Measurements from ENCODE around the gene TNS2. TPM values are rescaled to one million over a fixed set of nuclear protein-coding genes. Genes with fewer than 3 reads are reported as not detected.
"Not testable (repeated sequence)": the region's sequence is repeated elsewhere in the genome, so short reads cannot be mapped to it uniquely, and the experiment has no call there.

Gene TNS2
- total RNA-seq, 4 donors from 2014 or later = 10.8 to 82.0 (median 20.8) TPM

DNA sequence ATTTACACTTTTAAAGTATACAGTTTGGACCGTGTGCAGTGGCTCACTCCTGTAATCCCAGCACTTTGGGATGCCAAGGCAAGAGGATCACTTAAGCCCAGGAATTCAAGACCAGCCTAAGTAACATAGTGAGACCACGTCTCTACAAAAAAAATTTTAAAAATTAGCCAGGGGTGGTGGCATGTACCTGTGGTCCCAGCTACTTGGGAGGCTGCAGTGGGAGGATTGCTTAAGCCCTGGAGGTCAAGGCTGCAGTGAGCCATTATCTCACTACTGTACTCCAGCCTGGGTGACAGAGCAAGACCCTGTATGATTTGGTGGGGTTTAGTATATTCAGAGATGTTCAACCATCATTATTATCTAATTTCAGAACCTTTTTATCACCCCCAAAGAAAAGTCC lies 38.9 kb upstream of the TNS2 start:
- no peak for DNase-seq
- Histone ChIP-seq H3K27me3 (no peaks in the 10 kb centered on the region), H3K9me3 (no peaks in the 10 kb centered on the region), H3K4me1 (peaks cover 16 to 79% (median 39%) of the 10 kb centered on the region in 3 donors), H3K27ac (no peak overlapping the region), H3K36me3 (peaks cover 0 to 51% (median 0%) of the 10 kb centered on the region in 3 donors), H3K4me3 (no peak overlapping the region)
- intact Hi-C loops (cut with DNase I) = no loop called here
- WGBS, 2 donors = 68 to 70% methylated on average over 2 of the region's 2 CpGs
- no peak for TF ChIP-seq POLR2A (IDR thresholded peaks at IDR 0.05)
- TF ChIP-seq, protein P1, sequence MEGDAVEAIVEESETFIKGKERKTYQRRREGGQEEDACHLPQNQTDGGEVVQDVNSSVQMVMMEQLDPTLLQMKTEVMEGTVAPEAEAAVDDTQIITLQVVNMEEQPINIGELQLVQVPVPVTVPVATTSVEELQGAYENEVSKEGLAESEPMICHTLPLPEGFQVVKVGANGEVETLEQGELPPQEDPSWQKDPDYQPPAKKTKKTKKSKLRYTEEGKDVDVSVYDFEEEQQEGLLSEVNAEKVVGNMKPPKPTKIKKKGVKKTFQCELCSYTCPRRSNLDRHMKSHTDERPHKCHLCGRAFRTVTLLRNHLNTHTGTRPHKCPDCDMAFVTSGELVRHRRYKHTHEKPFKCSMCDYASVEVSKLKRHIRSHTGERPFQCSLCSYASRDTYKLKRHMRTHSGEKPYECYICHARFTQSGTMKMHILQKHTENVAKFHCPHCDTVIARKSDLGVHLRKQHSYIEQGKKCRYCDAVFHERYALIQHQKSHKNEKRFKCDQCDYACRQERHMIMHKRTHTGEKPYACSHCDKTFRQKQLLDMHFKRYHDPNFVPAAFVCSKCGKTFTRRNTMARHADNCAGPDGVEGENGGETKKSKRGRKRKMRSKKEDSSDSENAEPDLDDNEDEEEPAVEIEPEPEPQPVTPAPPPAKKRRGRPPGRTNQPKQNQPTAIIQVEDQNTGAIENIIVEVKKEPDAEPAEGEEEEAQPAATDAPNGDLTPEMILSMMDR (IDR thresholded peaks at IDR 0.05) = no peak

- no peaks in the 10 kb centered on the region for H3K9me3 ChIP-seq
- H3K27ac ChIP-seq = no peak overlapping the region
- H3K4me1 ChIP-seq = peaks cover 16 to 78% (median 39%) of the 10 kb centered on the region in 3 donors
- peaks cover 0 to 60% (median 0%) of the 10 kb centered on the region in 3 donors for H3K36me3 ChIP-seq
- no peak for DNase-seq
- H3K4me3 ChIP-seq = no peak overlapping the region
- 62 to 74% methylated on average over 3 of the region's 3 CpGs for WGBS, 2 donors
- no peaks in the 10 kb centered on the region for H3K27me3 ChIP-seq
- intact Hi-C loops (cut with DNase I) = no loop called here
- no peak for TF ChIP-seq POLR2A (IDR thresholded peaks at IDR 0.05)
- TF ChIP-seq, protein P1 (IDR thresholded peaks at IDR 0.05) = no peak
These were observed 38.0 kb upstream of the TNS2 start for GRCh38 chr12:53011889-53012288.

- WGBS, 2 donors = 68 to 81% methylated on average over 3 of the region's 3 CpGs
- H3K27ac ChIP-seq = no peak overlapping the region
- no peak for TF ChIP-seq POLR2A (IDR thresholded peaks at IDR 0.05)
- TF ChIP-seq, protein P1 (IDR thresholded peaks at IDR 0.05) = no peak
- peaks cover 10 to 68% (median 29%) of the 10 kb centered on the region in 3 donors for H3K4me1 ChIP-seq
- H3K4me3 ChIP-seq = no peak overlapping the region
- DNase-seq = no peak
- no peaks in the 10 kb centered on the region for H3K27me3 ChIP-seq
- H3K9me3 ChIP-seq = no peaks in the 10 kb centered on the region
- peaks cover 0 to 71% (median 7%) of the 10 kb centered on the region in 3 donors for H3K36me3 ChIP-seq
- intact Hi-C loops (cut with DNase I) = no loop called here
These were observed 36.9 kb upstream of the TNS2 start for GRCh38 chr12:53012928-53013327.

GRCh38 chr12:53014709-53015108 lies 35.2 kb upstream of the TNS2 start:
- no peaks in the 10 kb centered on the region for H3K27me3 ChIP-seq
- H3K9me3 ChIP-seq = no peaks in the 10 kb centered on the region
- H3K27ac ChIP-seq = no peak overlapping the region
- 69 to 75% methylated on average over 2 of the region's 2 CpGs for WGBS, 2 donors
- H3K36me3 ChIP-seq = peaks cover 2 to 75% (median 21%) of the 10 kb centered on the region in 3 donors
- peaks cover 0 to 50% (median 11%) of the 10 kb centered on the region in 3 donors for H3K4me1 ChIP-seq
- no peak for DNase-seq
- intact Hi-C loops (cut with DNase I) = no loop called here
- TF ChIP-seq, protein P1 (IDR thresholded peaks at IDR 0.05) = no peak
- no peak for TF ChIP-seq POLR2A (IDR thresholded peaks at IDR 0.05)
- H3K4me3 ChIP-seq = no peak overlapping the region

DNA sequence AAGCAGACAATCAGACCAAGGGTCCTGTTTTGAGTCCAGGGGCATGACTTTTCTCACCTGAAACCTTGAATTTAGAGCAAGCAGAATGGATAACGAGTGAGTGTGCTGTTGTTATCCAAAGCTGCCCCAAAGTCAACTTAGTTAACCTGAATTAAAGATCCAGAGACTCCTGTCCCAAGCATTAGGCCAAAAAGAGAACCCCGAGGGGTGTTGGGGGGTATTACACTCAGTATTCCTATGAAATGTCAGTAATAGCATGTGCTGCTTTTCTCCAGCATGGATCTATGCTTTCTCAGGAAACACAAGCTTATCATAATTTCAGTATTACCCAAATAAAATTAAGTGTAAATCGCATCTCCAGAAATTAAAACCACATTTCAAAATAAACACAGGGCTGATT lies 24.6 kb upstream of the TNS2 start:
- Histone ChIP-seq H3K9me3 (no peaks in the 10 kb centered on the region), H3K27ac (no peak overlapping the region), H3K36me3 (peaks cover 37 to 97% (median 78%) of the 10 kb centered on the region in 3 donors), H3K4me3 (no peak overlapping the region), H3K4me1 (no peaks in the 10 kb centered on the region), H3K27me3 (no peaks in the 10 kb centered on the region)
- no peak for DNase-seq
- intact Hi-C loops (cut with DNase I) = no loop called here
- 75 to 85% methylated on average over 3 of the region's 3 CpGs for WGBS, 2 donors
- TF ChIP-seq, protein P1 (IDR thresholded peaks at IDR 0.05) = no peak
- no peak for TF ChIP-seq POLR2A (IDR thresholded peaks at IDR 0.05)

DNA sequence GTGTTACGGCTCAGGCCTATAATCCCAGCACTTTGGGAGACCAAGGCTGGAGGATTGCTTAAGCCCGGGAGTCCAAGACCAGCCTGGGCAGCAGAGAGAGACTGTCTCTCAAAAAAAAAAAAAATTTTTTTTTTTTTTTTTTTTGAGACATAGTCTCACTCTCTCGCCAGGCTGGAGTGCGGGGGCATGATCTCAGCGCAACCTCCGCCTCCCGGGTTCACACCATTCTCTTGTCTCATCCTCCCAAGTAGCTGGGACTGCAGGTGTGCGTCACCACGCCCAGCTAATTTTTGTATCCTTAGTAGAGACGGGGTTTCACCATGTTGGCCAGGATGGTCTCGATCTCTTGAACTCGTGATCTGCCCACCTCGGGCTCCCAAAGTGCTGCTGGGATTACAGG lies 22.9 kb upstream of the TNS2 start:
- H3K4me3 ChIP-seq; H3K27me3 ChIP-seq; DNase-seq; H3K27ac ChIP-seq; intact Hi-C loops (cut with DNase I); H3K9me3 ChIP-seq; H3K4me1 ChIP-seq: not testable (repeated sequence)
- peaks cover 27 to 97% (median 69%) of the 10 kb centered on the region in 3 donors for H3K36me3 ChIP-seq
- WGBS, 2 donors = 90% methylated on average over 12 to 13 of the region's 13 CpGs
